HG02885 (cell line): ENCODE results near the gene NUDT4B.
"Not testable (repeated sequence)": the region's sequence is repeated elsewhere in the genome, so short reads cannot be mapped to it uniquely, and the experiment has no call there.

Source experiments
- ATAC-seq: cut with Tn5 transposase; IDR thresholded peaks from one replicate; pipeline ENCODE4 v1.9.1; 2021; ENCODE audit warnings: mild to moderate bottlenecking; ENCODE audit not compliant: unreplicated experiment, poor library complexity

The NUDT4B gene

DNA sequence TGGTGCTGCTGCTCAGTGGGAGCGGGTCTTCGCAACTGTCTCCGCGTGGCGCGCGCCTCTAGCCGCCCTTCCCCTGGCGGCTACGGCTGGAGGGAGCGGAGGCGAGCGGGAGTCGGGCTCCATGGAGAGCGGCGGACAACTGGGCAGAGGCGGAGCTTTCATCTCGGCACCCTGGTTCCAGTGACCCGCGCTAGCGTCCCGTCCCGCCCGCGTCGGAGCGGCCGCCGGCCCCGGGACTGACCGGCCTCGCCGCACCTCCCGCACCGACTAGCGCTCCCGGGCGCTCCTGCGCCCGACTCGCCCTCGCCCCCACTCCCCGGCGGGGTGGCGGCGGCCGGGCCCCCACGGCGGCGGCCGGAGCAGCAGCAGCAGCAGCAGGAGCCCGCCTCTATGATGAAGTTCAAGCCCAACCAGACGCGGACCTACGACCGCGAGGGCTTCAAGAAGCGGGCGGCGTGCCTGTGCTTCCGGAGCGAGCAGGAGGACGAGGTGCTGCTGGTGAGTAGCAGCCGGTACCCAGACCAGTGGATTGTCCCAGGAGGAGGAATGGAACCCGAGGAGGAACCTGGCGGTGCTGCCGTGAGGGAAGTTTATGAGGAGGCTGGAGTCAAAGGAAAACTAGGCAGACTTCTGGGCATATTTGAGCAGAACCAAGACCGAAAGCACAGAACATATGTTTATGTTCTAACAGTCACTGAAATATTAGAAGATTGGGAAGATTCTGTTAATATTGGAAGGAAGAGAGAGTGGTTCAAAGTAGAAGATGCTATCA is at the start of gene NUDT4B:
Gene NUDT4B, plus strand, starts transcription at position 212 of the 772 bp plus-strand sequence. Its CDS starts 179 bp downstream, at position 391.
- ATAC-seq: peak; percentile 42

GRCh38 chr1:148699357-148699756 is 49.2 kb upstream of the NUDT4B start:
- not testable (repeated sequence) for ATAC-seq

DNA sequence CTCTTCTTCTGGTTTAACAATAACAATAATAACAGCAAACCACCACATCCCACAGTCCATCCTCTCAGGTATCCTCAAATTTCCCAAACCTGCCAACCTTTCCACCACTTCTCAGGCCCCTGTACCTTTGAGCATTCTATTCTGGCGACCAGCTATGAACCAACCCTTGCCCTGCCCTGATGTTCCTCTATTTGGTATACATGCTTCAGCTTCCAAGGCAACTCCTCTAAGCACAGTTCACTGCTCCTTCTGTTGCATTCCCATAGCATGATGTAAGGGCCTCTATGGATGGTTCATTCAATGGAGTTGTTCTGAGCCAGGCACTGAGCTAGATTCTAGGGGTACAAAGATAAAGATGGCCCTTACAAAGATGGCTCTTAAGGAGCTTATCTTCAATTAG is 46.3 kb upstream of the NUDT4B start:
- ATAC-seq: not testable (repeated sequence)

DNA sequence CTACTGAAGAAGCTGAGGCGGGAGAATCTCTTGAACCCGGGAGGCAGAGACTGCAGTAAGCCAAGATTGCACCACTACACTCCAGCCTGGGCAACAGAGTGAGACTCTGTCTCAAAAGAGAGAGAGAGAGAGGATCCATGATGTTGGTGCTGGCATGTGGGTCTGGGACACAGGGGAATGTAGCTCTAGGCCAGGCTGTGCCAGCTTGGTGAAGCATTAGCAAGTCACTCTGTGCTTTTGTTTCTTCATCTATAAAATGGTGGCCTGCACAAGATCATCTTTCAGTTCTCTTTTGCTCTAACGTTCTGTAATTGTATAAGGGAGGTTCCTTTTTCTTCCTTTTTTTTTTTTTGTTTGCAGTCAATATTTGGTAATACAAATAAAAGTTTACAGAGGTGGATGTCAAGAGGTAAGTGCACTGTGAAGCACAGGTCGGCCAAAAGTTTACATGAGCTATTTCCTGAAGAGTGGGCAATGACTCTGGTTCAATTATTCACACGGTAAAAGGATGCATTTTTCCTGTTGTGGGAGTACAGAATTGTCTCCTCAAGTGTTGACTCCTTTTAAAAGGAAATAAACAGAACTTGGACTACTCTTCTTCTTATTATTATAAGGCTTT is 44.5 kb upstream of the NUDT4B start:
- not testable (repeated sequence) for ATAC-seq

- not testable (repeated sequence) for ATAC-seq
Observed at GRCh38 chr1:148705316-148705948, 43.1 kb upstream of the NUDT4B start.

DNA sequence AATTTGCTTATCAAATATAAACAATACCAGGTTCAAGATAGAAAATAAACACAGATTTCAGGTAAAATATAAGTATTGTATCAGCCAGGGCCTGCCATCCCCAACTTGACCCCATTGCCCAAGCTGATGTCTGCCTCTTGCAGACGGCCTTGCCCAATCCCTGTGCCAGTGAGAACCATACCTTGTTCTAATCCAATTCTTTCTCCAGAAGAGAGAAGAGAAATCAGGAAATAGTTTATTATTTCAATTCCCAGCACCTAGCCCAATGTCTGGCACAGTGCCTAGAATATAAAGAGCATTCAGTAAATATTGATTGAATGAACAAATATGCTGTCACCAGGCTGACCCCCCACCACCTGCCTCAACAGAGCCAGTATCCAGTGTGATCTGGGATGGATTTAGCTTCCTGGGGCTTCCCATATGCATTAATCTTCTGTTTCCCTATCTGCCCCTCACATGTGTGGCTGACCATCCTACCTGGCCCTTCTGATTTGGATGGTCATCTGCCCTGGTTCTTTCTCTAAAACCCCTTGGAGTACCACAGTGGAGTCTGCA is 39.7 kb upstream of the NUDT4B start:
- ATAC-seq: not testable (repeated sequence)

- ATAC-seq: peak; percentile 43
Observed at GRCh38 chr1:148710772-148711523, 37.6 kb upstream of the NUDT4B start.

GRCh38 chr1:148712353-148712752 is 36.2 kb upstream of the NUDT4B start:
- not testable (repeated sequence) for ATAC-seq

- not testable (repeated sequence) for ATAC-seq
Observed at GRCh38 chr1:148715518-148715917, 33.1 kb upstream of the NUDT4B start.

DNA sequence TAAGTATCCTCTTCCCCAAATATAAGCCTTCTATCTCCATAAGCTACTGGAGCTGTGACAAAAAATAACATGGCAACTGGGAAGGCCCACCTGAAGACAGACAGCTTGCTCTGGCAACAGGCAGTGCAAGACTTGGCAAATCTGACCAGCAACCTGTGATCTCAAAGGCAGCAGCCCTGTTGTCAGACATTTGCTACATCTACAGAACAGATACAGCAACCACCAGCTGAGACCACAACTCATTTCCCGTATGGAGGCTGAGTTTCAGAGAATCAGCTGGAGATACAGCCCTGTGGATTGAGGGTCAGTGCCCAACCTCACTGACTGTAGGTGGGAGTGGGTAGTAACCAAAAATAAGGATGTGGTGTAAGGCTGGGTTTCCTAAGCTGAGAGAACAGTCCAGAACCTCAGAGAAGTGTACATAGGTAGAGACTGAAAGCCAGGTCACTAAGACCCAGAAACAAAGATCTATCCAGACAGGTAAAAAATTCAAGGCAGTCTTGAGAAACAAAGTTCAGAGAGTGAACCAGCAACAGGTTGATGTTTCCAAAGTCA is 31.5 kb upstream of the NUDT4B start:
- ATAC-seq: not testable (repeated sequence)

DNA sequence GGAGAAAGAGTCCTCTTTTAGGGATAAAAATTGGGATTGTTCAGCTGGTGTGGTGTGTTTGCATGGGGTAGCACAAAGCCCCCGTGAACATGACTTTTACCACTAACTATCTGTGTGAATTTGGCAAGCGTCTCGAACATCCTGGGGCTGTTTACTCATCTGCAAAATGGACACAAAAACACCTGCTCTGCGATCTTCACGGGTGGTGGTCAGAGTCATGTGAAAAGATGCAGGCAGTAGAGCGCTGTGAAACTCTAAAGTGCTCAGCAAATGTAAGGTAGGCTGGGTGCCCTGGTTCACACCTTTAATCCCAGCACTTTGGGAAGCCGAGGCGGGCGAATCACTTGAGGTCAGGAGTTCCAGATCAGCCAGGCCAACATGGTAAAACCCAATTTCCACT is 27.7 kb upstream of the NUDT4B start:
- not testable (repeated sequence) for ATAC-seq

GRCh38 chr1:148722758-148723157 is 25.8 kb upstream of the NUDT4B start:
- ATAC-seq: peak; percentile 54

DNA sequence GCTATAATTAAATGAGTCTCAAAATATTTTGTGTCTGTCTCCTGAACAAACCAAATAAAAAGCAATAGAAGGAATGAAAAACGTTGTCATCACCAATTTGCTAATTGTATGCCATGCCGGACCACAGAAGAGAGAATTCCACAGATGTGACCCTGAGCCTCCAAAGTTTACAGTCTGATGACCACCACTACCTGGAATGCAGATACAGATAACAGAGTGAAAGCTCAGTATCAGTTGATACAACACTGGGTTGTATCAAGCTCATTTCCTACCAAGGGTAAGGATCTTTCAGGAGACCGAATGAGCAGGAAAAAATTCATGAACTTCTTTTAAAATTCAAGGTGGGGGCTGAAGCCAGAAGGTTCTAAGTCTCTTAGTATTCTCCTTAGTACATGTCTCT is 25.1 kb upstream of the NUDT4B start:
- ATAC-seq: not testable (repeated sequence)

- ATAC-seq: not testable (repeated sequence)
Observed at GRCh38 chr1:148724872-148725271, 23.7 kb upstream of the NUDT4B start.

DNA sequence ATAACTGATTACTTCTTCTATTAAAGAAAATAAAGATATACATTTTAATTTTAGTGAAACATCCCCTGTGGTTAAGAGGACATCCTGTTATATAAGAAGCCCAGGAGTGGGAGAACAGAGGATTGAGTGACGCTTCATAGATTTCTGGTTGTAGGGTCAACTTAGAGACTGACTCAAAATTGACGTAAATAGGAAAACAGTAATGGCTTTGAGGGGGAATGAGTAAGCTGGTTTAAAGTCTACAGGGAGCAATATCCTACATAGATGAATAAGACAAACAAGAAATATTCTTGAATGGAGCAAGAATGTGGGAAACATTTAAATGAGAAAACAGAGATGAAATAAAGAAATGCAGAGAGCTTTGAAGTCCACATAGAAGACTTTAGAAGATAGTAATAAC is 20.7 kb upstream of the NUDT4B start:
- not testable (repeated sequence) for ATAC-seq

GRCh38 chr1:148729128-148729527 is 19.4 kb upstream of the NUDT4B start:
- ATAC-seq: peak; percentile 71

- ATAC-seq: not testable (repeated sequence)
Observed at GRCh38 chr1:148729541-148729940, 19.0 kb upstream of the NUDT4B start.

- not testable (repeated sequence) for ATAC-seq
Observed at GRCh38 chr1:148732277-148732676, 16.3 kb upstream of the NUDT4B start.

DNA sequence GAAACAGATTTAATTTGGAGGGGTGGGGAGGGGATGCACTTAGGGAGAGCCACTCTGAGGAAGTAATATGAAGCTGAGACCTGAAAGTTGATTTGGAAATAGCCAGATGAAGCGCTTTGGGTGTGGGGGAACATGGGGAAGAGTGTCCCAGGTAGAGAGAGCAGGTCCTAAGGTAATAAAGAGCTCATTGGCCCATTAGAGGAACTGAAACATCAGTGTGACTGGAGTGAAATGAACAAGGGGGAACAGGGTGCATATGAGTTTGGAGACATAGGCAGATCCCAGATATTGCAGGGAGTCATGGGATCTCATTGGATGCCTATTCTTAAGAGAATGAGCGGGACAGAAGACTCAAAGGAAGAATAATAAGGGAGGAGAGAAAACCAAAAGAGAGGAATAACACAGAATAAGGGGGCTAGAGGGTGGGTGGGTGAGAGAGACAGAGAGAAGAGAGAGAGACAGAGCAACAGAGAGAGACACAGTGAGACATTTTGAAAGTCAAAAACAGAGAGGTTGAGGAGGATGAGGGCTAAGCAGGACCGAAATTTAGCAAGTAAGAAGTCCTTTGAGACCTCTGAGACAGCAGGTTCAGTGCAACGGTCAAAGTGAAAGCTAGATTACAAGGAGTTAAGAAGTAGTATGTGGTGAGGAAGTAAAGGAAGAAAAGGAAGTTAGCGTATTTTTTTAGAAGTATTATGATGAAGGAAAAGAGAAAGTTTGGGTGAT is 14.8 kb upstream of the NUDT4B start:
- peak; percentile 75 for ATAC-seq
